Stimulated activated CD4-positive, alpha-beta T cell treated with anti-CD3 and anti-CD28 coated beads, Interleukin-12 subunit alpha, Interleukin-12 subunit beta, amount 100 ng/mL, for 4 hours (primary cell): ENCODE results near the gene CENPE.
"Not testable (repeated sequence)": the region's sequence is repeated elsewhere in the genome, so short reads cannot be mapped to it uniquely, and the experiment has no call there.

ENCODE experiments used
- DNase-seq: peaks from one replicate; pipeline ENCODE4 v3.0.0-alpha.2; 2020

CENPE gene, protein sequence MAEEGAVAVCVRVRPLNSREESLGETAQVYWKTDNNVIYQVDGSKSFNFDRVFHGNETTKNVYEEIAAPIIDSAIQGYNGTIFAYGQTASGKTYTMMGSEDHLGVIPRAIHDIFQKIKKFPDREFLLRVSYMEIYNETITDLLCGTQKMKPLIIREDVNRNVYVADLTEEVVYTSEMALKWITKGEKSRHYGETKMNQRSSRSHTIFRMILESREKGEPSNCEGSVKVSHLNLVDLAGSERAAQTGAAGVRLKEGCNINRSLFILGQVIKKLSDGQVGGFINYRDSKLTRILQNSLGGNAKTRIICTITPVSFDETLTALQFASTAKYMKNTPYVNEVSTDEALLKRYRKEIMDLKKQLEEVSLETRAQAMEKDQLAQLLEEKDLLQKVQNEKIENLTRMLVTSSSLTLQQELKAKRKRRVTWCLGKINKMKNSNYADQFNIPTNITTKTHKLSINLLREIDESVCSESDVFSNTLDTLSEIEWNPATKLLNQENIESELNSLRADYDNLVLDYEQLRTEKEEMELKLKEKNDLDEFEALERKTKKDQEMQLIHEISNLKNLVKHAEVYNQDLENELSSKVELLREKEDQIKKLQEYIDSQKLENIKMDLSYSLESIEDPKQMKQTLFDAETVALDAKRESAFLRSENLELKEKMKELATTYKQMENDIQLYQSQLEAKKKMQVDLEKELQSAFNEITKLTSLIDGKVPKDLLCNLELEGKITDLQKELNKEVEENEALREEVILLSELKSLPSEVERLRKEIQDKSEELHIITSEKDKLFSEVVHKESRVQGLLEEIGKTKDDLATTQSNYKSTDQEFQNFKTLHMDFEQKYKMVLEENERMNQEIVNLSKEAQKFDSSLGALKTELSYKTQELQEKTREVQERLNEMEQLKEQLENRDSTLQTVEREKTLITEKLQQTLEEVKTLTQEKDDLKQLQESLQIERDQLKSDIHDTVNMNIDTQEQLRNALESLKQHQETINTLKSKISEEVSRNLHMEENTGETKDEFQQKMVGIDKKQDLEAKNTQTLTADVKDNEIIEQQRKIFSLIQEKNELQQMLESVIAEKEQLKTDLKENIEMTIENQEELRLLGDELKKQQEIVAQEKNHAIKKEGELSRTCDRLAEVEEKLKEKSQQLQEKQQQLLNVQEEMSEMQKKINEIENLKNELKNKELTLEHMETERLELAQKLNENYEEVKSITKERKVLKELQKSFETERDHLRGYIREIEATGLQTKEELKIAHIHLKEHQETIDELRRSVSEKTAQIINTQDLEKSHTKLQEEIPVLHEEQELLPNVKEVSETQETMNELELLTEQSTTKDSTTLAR (N-terminal part only)

DNA sequence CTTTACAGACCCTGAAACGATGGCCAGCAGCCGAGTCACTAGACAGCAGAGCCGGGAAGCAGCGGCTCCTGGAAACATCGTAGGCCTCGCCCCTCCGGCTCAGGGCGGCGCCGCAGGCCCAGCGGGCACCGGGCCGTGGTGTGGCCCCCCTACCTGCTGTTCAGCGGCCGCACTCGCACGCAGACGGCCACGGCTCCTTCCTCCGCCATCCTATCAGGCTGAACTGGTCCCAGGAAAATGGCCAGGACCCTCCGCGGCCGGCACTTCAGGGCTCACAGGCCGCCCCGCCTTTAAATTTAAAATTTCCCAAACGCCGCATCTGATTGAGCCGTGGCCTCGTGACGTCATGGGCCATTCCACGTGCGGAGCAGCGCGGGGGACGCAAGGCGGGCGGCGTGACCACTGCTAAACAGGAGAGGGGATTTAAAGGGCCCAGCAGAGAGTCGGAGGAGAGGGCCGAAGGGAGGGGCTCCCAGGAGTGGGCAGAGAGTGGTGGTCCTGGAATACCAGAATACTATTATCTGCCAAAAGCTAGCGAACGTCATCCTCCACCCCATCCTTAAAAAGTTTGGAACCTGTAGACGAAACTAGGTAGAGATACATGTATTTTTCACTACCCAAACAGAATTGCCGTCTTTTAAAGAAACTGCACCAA, at the start of gene CENPE:
Gene CENPE, minus strand, starts transcription at position 233 of the 655 bp plus-strand sequence. Its CDS starts 24 bp downstream, at position 209.
- peak; percentile 80 for DNase-seq

DNA sequence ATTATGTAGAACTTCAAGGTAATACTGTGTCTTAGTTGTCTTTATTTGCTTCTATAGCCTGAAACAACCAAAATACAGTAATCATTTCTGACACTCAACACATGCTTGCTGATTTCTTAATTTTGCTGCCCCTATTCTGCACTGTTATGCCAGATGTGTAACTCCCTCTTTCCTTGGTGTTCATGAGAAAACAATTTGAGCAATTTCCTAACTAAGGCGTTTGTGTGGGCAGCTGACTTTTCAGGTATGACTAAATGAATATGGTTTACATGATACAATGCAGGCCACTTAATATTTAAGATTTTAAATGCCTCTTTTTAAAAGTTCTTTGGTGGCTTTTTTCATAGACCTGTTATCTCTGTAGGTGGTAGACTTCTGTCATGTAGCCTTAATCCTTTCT, 46.1 kb upstream of the CENPE start:
- no peak for DNase-seq

DNA sequence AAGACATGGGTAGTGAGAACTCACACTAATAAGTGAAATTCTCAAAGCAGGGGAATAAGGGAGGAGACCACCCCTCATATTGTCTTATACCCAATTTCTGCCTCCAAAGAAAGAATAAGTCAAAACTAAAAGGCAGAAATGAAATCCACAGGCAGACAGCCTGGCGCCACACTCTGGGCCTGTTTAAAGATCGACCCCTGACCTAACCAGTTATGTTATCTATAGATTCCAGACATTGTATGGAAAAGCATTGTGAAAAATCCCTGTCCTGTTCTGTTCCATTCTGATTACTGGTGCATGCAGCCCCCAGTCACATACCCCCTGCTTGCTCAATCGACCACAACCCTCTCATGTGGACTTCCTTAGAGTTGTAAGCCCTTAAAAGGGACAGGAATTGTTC, 32.8 kb upstream of the CENPE start:
- not testable (repeated sequence) for DNase-seq

DNA sequence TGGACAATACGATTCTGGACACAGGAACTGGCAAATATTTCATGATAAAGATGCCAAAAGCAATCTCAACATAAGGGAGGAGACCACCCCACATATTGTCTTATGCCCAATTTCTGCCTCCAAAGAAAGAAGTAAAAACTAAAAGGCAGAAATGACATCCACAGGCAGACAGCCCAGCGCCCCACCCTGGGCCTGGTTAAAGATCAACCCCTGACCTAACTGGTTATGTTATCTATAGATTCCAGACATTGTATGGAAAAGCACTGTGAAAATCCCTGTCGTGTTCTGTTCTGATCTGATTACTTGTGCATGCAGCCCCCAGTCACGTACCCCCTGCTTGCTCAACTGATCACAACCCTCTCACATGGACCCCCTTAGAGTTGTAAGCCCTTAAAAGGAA, 25.4 kb upstream of the CENPE start:
- not testable (repeated sequence) for DNase-seq

DNA sequence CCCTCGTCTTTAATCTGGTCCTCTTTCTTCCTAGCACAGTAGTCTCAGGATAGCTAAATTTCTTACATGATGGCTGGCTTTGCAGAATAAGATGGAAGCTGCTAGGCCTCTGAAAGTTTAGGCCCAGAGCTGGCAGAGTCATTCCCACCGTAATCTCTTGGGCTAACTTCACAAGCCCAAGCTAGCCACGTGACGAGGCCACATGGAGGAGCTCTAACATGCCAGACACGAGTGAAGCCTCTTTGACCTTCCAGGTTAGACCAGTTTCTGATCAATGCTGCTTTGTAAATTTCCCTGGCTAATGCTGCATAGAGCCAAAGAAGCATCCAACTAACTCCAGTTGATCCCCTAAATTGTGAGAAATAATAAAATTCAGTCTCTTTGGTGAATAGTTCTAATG, 9.5 kb upstream of the CENPE start:
- DNase-seq: no peak

DNA sequence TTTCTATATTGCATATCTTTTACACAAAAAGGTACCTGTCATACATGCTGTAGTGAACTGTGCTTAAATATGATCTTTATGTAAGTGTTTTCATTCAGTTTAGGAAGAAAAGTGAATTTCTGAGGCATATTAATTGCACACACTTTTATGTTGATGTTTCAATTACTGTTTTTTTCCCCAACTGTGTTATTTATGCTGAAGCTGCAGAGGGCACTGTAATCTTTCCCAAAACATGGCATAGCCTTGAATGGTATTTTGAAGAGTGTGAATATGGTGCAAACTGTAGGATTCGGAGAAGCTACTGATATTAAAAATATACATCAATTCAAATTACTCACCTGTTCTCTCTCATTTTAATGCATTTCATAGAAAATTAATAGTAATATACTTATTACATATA, 6.0 kb upstream of the CENPE start:
- DNase-seq: no peak

DNA sequence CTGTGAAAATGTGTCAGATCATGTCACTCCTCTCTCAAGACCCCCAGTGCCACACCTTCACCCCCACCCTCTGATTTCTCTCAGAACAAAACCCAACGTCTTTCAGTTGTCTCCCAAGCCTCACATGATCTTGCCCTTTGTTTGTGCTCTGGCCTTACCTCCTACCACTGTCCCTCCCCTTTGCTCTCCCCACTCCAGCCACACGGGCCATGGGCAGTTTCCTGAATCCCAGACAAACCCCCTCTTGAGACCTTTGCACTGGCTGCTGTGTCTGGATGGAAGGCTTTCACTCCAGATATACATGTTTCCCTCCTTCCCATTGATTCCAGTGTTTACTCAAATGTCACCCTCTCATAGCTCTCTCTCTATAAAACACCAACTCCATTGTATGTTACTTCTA, 3.6 kb upstream of the CENPE start:
- DNase-seq: no peak

DNA sequence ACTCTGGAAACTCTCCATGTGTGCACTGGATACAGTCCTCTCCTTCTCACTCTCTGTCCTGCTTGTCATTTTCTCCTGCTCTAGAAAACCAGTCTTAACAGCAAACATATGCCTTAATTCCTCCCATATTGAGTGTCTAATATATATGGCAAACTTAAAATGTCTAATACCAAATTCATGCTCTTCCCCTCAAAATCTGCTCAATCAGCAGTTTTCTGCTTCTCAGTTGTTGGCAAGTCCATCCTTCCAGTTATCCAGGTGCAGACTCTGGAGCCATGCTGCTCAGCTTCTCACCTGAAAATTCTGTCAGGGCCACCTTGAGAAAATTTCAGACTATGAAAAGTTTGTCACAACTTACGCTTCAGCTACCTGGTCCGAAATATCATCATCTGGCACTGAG, 3.1 kb upstream of the CENPE start:
- no peak for DNase-seq

DNA sequence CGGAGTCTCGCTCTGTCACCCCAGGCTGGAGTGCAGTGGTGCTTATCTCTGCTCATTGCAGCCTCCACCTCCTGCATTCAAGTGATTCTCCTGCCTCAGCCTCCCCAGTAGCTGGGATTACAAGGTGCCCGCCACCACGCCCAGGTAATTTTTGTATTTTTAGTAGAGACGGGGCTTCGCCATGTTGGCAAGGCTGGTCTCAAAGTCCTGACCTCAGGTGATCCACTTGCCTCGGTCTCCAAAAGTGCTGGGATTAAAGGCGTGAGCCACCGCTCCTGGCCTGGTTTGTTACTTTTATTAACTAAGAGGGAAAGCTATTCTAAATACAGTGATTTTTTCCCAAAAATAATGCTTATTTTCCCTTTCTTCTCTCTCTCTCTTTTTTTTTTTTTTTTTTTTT, 866 bp upstream of the CENPE start:
- DNase-seq: no peak

DNA sequence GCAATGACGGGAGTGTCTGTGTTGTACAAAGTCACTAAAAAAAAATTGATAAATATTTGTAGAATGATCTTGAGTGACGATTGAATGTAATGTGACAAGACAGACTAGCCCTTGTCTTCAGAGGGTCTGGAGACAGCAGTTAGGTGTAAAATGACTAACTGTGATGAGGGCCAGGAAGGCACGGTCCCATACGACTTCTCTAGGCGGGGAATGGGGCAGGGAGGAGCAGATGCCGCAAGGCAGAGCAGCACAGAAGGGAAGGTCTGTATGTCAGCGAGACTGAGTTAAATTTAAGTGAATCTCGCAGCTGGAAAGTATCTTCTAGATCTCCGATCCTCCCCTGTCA, 405 bp downstream of the CENPE start:
- DNase-seq: no peak

DNA sequence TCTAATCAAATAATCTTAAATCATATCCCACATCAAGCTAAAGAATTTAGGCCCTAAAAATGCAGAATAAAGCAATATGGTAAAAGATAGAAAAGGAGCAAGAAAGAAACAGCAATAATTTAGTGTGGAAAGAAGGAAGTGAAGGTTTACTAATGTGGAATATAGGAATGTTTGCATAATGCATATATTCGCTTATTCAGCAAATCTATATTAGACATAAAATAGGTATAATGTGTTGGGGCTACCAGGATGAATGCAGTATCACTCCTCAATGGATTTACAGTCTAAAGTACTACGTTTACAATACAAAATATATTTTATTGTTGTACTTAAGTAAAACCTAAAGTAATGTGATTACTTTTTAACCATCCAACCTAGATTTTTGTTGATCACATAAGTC, 4.7 kb downstream of the CENPE start:
- no peak for DNase-seq

DNA sequence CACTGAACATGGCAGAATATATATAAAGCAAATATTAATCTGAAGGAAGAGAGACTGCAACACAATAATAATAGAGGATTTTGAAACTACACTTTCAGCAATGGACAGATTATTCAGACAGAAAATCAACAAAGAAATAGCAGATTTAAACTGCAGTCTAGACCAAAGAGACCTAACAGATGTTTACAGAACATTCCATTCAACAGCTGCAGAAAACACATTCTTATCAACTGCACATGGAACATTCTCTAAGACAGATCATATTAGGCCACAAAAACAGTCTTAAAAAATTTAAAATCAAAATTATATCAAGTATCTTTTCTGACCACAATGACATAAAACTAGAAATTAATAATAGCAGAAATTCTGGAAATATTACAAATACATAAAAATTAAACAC, 27.1 kb downstream of the CENPE start:
- no peak for DNase-seq

DNA sequence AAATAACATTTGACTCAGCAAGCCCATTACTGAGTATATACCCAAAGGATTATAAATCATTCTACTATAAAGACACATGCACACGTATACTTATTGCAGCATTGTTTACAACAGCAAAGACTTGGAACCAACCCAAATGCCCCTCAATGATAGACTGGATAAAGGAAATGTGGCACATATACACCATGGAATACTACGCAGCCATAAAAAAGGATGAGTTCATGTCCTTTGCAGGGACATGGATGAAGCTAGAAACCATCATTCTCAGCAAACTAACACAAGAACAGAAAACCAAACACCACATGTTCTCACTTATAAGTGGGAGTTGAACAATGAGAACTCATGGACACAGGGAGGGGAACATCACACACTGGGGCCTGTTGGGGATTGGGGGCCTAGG, 28.4 kb downstream of the CENPE start:
- DNase-seq: not testable (repeated sequence)

DNA sequence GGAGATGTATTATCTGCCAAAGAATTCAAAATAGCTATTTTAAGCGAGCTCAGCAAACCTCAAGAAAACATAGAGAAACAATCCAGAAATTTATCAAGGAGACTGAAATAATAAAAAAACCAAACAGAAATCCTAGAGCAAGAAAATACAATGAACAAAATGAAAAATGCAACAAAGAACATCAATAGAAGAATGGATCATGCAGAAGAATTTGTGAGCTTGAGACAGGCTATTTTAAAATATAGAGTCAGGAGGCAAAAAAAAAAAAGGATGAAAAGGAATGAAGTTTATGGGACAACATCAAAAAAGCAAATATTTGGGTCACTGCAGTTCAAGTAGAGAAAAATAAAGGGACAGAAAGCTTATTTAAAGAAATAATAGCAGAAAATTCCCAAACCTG, 29.1 kb downstream of the CENPE start:
- no peak for DNase-seq

DNA sequence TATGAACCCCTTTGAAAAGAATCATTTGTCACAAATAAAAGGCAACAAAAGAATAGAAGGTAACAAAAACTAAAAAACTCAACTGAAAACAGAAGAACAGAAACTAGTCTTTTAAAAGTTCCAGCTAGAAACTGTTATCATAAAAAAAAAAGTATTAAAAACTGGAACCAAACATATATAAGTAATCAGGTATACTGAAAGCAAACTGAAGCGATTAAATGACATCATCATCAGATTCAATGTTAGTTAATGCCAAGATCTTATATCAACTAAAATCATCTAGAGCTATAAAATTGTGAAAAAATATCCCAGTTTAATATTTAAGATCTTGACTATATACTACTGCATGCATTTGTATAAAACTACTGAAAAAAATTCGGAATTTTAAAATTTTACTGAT, 36.0 kb downstream of the CENPE start:
- DNase-seq: no peak

DNA sequence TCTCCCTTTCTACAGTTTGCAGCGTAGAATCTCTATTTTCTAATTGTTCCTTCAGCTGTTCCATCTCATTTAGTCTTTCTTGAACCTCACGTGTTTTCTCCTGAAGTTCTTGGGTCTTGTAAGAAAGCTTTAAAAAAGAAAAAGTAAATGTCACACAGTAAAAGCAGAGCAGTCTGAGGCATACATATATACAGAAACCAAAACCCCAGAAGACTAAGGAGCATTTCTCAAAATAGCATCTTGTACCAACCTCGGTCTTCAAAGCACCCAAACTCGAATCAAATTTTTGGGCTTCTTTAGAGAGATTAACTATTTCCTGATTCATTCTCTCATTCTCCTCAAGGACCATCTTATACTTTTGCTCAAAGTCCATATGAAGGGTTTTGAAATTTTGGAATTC, 39.4 kb downstream of the CENPE start:
- no peak for DNase-seq

DNA sequence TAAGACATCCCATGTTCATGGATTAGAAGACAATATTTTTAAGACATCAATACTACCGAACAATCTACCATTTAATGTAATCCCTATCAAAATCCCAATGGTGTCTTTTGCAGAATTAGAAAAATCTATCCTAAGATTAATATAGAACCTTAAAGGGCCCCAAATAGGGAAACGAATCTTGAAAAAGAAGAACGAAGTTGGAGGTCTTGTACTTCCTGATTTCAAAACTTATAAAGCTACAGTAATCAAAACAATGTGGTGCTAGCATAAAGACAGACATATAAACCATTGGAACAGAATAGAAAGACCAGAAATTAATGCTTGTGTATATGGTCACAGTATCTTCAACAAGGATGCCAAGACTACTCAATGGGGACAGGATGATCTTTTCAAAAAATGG, 42.0 kb downstream of the CENPE start:
- DNase-seq: no peak

DNA sequence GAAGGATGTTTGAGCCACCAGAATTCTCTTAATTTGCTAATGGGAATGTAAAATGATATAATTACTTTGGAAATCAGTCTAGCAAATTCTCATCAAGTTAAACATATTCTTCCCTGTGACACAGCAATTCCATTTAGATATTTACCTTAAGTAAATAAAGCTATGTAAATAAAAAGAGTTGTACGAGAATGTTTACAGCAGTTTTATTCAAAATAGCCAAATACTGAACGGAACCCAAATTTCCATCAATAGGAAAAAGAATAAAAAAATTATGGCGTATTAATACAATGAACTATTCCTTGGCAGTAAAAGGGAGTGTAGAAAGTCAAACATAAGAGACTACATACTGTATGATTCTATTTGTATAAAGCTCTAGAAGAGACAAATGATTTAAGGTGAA, 45.8 kb downstream of the CENPE start:
- no peak for DNase-seq

DNA sequence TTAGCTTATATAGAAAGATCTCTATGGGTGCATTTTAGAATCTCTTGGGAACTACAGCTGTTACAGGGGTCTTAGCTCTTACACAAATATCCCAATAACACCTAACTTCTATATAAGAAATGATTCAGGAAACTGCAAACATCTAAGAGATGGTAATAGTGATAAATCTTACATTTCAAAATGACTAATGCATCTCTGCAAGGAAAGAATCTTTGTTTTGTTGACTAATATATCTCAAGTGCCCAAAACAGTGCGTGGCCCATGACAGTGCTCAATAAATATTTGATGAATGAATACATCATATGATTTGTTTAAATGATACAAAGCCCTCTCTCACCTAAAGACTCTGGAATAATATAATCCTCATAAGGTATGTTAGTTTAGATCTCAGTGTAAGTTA, 47.5 kb downstream of the CENPE start:
- DNase-seq: no peak

DNA sequence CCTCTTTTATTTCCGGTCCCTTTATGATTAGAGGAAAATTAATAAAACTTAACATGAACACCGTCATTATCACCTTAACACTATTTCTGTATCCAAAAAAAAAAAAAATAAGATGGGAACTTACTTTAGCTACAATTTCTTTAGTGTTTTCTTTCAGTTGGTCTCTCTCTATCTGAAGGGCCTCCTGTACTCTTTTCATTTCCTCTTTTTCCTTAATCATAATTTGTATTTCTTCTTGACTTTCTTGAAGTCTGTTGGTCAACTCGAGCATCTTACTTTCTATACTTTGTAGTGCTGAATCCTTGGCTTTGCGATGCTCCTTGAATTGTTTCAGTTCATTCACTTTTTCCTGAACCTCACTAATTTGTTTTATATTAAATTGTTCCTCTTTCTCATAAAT, 53.2 kb downstream of the CENPE start:
- DNase-seq: no peak

DNA sequence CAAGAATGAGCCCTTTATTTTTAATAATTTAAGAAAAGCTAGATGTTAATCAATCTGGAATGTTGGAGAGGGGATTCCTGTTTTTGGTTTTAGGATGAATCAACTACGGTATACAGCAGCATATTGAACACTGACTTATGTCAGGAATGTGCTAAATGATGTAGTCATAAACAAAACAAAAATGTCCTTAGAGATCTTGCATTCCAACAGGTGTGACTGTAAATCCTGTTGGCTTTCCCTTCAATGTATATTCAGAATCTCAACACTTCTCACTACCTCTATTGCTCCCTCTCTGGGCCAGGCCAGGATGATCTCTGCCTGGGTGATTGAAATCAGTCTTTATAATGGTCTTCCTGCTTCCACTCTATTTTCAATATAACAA, 60.7 kb downstream of the CENPE start:
- DNase-seq: no peak

DNA sequence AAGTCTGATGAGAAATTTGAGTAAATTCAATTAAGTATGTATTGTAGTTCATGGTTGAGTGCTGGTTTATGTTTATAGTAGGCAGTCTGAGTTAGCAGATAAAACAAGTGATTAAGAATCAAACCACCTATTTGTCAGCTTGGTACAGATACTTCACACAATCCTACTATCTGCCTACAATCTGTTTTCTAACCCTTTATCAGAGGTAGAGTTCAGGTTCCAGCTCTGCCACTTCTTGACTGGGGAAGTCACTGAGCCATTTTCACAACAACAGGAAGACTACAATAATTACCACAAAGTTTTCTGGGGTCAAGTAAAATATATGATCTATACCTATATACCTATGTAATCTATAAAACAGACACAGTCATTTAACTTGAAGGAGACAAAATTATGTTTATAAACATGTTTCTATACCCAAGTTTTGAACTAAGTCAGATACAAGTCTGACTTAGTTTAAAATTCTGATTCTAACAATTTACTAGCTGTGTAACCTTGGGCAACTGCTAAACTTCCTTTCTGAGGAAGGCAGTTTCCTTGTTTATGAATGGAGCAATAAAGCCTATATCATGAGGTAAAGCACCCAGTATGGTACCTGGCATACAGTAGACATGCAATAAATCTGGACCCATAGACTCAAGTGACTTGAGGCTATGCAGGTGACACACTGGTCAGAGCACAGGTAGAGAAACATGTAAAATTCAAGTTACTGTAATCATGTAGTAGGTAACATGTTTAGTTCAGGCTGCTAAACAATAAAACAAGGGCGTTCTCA, 61.3 kb downstream of the CENPE start:
- DNase-seq: no peak
